Right atrium auricular region (tissue), 2 donors: ENCODE data around the gene CDKAL1. TPM values are rescaled to one million over a fixed set of nuclear protein-coding genes. Genes with fewer than 3 reads are reported as not detected.
"Not testable (repeated sequence)": the region's sequence is repeated elsewhere in the genome, so short reads cannot be mapped to it uniquely, and the experiment has no call there.

ENCODE experiments used
- DNase-seq: peaks from one replicate; pipeline ENCODE4 v3.0.0-alpha.2; 2019; ENCODE audit warnings: low spot score
- H3K27ac ChIP-seq, 2 donors: fragments of 200-600 bp; sonication (generic); 1 replicate in 1 of 2; 2 replicates in 1 of 2; pipeline ENCODE4 v1.5.1; 2016 to 2019
- H3K27me3 ChIP-seq, 2 donors: fragments of 200-600 bp; sonication (generic); one replicate each; pipeline versions ENCODE4 v1.5.1 to v1.6.0; 2017 to 2019
- H3K36me3 ChIP-seq: fragments of 200-600 bp; sonication (generic); one replicate; pipeline ENCODE4 v1.5.1; 2016
- H3K4me1 ChIP-seq, 2 donors: fragments of 200-600 bp; sonication (generic); one replicate each; pipeline versions ENCODE4 v1.5.1 to v1.6.0; 2017 to 2019
- H3K4me3 ChIP-seq, 2 donors: fragments of 200-600 bp; sonication (generic); 1 replicate in 1 of 2; 2 replicates in 1 of 2; pipeline ENCODE4 v1.5.1; 2017 to 2019; ENCODE audit warnings: mild to moderate bottlenecking in 1 of 2, moderate library complexity in 1 of 2
- H3K9me3 ChIP-seq, 2 donors: fragments of 200-600 bp; sonication (generic); one replicate each; pipeline ENCODE4 v1.5.1; 2019
- total RNA-seq, 2 donors: library from RNA; depleted of rRNA; stranded (reverse); fragments of >200 nt; gene quantifications; one replicate each; pipeline ENCODE4 v1.1.0, GENCODE V29; 2016
- TF ChIP-seq, protein P1 (sequence below), 2 donors: fragments of 200-600 bp; sonication (generic); IDR thresholded peaks; one replicate each; pipeline ENCODE4 v1.5.1; 2019; ENCODE audit warnings: antibody characterized with exemption in 2 of 2

The CDKAL1 gene
- total RNA-seq, 2 donors from 2014 or later, result 8.8 to 10.5 TPM

DNA sequence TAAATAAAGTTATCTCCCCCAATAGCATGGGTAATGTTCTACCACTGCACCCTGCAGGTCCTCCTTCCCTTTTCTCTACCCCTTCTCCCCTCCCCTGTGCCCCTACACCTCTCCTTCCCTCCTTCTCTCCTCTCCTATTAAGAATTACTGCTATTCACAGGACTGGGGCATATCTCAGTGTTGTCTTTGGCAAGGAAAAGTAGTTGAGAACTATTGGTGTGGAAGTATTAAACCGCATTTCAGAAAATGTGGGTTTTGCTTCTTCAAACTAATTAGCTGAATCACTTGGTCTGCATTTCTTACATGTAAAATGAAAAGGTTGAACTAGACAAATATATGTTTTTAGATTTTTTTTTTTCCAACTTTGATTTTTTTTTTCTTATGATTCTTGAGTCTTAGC, 296.3 kb downstream of the CDKAL1 start:
- Histone ChIP-seq H3K36me3 (no peaks in the 10 kb centered on the region), H3K9me3 (no peaks in the 10 kb centered on the region), H3K4me3 (no peak overlapping the region), H3K27ac (no peak overlapping the region), H3K4me1 (peaks cover 0 to 28% of the 10 kb centered on the region in 2 donors), H3K27me3 (no peaks in the 10 kb centered on the region)
- TF ChIP-seq, protein P1, sequence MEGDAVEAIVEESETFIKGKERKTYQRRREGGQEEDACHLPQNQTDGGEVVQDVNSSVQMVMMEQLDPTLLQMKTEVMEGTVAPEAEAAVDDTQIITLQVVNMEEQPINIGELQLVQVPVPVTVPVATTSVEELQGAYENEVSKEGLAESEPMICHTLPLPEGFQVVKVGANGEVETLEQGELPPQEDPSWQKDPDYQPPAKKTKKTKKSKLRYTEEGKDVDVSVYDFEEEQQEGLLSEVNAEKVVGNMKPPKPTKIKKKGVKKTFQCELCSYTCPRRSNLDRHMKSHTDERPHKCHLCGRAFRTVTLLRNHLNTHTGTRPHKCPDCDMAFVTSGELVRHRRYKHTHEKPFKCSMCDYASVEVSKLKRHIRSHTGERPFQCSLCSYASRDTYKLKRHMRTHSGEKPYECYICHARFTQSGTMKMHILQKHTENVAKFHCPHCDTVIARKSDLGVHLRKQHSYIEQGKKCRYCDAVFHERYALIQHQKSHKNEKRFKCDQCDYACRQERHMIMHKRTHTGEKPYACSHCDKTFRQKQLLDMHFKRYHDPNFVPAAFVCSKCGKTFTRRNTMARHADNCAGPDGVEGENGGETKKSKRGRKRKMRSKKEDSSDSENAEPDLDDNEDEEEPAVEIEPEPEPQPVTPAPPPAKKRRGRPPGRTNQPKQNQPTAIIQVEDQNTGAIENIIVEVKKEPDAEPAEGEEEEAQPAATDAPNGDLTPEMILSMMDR (IDR thresholded peaks at IDR 0.05), result no peak
- no peak for DNase-seq

DNA sequence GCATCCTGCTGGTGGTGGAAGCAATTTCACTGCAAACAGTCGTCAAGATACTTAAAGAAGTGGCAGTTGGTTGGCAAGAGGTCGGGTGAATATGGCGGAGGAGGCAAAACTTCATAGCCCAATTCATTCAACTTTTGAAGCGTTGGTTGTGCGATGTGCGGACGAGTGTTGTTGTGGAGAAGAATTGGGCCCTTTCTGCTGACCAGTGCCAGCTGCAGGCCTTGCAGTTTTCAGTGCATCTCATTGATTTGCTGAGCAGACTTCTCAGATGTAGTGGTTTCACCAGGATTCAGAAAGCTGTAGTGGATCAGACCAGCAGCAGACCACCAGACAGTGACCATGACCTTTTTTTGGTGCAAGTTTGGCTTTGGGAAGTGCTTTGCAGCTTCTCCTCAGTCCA, 297.0 kb downstream of the CDKAL1 start:
- DNase-seq, H3K27ac ChIP-seq, H3K27me3 ChIP-seq, H3K4me3 ChIP-seq, H3K9me3 ChIP-seq, H3K36me3 ChIP-seq: not testable (repeated sequence)
- peaks cover 0 to 21% of the 10 kb centered on the region in 2 donors for H3K4me1 ChIP-seq

DNA sequence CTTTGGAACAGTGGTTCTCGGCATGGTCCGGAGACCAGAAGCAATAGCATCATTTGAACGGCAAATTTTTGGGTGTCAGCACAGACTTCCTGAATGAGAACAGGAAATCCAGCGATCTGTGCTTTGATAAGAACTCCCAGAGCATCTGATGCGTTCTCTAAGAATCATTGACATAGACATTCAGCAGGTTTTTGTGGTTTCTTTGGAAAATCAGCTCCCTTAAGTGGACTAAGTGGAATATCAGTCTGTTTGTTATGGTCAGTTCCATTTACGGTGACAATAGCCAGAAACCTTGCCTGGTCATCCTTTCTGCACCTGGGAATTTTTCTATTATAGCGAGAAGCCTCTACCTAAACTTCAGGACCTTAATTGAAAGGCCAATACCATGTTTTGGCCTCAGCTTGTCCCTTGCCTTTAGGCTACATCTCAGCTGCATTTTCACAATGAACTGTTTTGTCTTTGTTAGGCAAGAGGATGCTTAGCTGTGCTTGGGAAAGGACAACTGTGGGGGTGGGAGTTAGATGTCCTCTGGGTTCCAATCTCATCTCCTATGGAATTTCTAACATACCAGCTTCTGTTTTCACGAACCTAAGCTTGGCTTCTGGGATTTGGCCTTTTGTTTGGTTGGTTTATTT, 299.7 kb downstream of the CDKAL1 start:
- TF ChIP-seq, protein P1 (IDR thresholded peaks at IDR 0.05), result no peak
- H3K4me1 ChIP-seq, result no peaks in the 10 kb centered on the region
- H3K4me3 ChIP-seq, result no peak overlapping the region
- no peaks in the 10 kb centered on the region for H3K27me3 ChIP-seq
- H3K27ac ChIP-seq, result no peak overlapping the region
- no peak for DNase-seq
- H3K36me3 ChIP-seq, result no peaks in the 10 kb centered on the region
- H3K9me3 ChIP-seq, result no peaks in the 10 kb centered on the region

DNA sequence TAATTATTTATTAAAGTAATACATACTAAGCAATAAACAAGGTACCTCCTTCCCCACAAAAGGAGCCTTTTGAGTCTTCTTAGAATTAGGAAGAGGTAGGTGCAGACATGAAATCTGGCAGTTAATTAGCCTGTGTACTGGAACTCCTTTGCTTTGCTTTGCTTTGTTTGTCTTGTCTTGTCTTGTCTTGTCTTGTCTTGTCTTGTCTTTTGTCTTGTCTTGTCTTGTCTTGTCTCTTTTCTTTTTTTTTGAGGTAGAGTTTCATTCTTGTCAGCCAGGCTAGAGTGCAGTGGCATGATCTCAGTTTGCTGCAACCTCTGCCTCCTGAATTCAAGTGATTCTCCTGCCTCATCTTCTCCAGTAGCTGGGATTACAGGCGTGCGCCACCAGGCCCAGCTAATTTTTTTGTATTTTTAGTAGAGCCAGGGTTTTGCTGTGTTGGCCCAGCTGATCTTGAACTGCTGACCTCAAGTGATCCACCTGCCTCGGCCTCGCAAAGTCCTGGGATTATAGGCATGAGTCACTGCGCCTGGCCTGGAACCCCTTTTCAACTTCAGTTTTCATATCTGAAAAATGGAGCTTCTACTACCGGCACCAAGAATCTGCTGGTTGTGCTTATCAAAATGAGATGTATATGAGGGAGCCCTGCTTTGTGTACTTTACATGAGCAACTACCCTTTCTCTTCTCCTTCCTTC, 301.2 kb downstream of the CDKAL1 start:
- Histone ChIP-seq H3K4me3 (no peak overlapping the region), H3K27ac (no peak overlapping the region), H3K36me3 (no peaks in the 10 kb centered on the region), H3K9me3 (no peaks in the 10 kb centered on the region), H3K27me3 (no peaks in the 10 kb centered on the region), H3K4me1 (no peaks in the 10 kb centered on the region)
- DNase-seq, result no peak
- TF ChIP-seq, protein P1 (IDR thresholded peaks at IDR 0.05), result no peak

DNA sequence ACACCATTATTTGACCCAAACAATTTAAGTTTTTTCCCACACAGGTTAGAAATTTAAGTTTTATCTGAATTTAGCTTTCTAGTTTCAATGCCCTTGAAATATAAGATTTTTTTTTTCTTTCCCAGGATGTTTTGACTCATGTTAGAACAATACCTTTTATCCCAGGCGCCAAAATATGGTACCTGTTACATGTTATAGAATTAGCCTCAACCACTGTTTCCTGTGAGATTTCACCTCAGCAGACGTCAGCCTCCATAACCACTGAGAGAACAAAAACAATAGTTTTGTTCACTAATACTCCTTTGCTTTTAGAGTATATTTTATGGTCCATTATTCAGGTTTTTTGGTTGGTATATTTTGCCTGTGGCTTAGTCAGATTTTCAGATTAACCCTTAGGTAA, 302.9 kb downstream of the CDKAL1 start:
- Histone ChIP-seq H3K9me3 (no peaks in the 10 kb centered on the region), H3K4me1 (no peaks in the 10 kb centered on the region), H3K27me3 (no peaks in the 10 kb centered on the region), H3K4me3 (no peak overlapping the region), H3K27ac (no peak overlapping the region), H3K36me3 (no peaks in the 10 kb centered on the region)
- DNase-seq, result no peak
- TF ChIP-seq, protein P1 (IDR thresholded peaks at IDR 0.05), result no peak

DNA sequence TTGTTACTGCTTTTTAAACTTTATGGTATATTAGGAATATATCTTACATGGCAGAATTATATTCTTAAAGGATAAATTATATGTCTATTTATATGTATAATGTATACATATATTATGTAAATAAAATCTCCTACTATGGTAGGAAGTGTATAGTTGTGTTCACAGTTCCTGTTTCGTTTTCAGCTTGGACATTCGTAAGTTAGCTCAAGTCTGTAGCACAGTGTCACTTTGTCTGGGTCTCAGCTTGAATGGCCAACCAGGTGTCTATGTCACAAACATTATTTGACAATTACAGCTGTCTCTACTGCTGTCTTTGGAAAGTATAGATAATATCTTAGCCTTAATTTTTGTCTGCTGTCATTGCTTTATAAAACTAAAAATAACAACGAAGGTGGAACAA, 303.9 kb downstream of the CDKAL1 start:
- no peak overlapping the region for H3K27ac ChIP-seq
- no peaks in the 10 kb centered on the region for H3K27me3 ChIP-seq
- no peaks in the 10 kb centered on the region for H3K4me1 ChIP-seq
- H3K4me3 ChIP-seq, result no peak overlapping the region
- no peak for DNase-seq
- TF ChIP-seq, protein P1 (IDR thresholded peaks at IDR 0.05), result no peak
- H3K36me3 ChIP-seq, result no peaks in the 10 kb centered on the region
- H3K9me3 ChIP-seq, result no peaks in the 10 kb centered on the region
